Measurements from ENCODE around the gene THRB.

THRB gene

DNA sequence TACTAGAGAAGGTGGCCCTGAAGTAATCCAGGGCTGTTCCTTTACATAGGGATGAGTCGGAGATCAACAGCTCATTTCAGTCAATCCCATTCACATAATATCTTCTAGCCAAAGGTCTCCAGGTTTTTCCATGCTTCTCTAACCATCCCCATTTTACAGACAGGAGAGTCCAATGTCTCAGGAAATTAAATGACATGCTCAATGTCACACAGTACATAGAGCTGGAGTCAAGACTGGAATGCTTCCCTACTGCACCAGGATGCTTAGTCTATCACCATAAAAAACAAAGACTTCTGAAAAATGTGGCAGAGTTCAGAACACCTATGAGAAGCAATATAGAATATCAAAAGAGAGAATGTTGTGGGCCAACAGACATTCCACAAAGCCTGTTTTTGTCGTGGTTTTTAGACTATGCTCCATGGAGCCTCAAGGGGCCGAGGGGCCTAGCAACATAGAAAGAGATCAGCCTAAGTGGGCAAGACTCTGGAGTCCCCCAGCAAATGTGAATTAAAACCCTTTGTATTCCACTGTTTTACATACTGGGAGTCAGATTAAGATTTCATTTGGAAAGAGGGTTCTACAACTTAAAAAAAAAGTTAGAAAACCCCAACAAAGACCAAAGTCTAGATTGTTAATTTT lies 122.0 kb downstream of the THRB start:
- no peak for DNase-seq
- H3K36me3 Mint-ChIP-seq, result peaks cover 0 to 3% of the 10 kb centered on the region in 2 donors
- peaks cover 0 to 2% of the 10 kb centered on the region in 2 donors for H3K4me1 Mint-ChIP-seq
- peaks cover 0 to 1% of the 10 kb centered on the region in 2 donors for H3K9me3 Mint-ChIP-seq
- ATAC-seq (replicated peaks), result no peak
- H3K4me3 Mint-ChIP-seq, result no peak overlapping the region
- no peak overlapping the region for H3K27ac Mint-ChIP-seq
- H3K27me3 Mint-ChIP-seq, result no peaks in the 10 kb centered on the region

DNA sequence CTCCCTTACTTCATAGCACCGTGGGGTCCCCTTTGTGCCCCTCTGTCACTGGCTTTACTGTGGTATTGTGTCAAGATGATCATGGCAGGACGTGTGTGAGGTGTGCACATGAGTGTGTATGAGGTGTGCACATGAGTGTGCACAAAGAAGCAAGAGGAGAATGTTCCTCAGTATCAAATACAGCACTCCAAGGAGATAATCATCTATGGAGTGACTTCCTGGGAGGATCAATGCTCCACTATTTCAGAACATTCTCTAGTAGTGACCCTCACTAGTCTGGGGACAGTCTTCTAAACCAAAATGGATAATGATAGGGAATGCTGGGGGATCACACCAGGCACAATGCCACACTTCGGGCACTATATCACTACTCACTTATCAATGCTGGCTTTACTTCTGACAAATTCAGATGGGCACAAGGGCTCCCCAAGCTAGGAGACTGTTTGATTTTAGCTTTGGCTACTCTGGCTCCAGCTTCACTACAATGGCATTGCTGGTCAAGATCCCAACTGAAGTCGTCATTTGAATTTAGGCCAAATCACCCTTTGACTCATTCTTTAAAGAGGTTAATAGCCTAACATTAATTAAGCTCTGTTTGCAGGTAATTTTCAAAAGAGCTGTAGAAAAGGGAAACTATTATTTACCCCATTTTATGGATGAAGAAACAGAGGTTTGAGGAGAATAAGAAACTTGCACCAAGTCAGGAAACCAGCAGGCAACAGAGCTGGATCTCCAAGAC lies 124.1 kb downstream of the THRB start:
- H3K36me3 Mint-ChIP-seq, result no peaks in the 10 kb centered on the region
- no peak overlapping the region for H3K27ac Mint-ChIP-seq
- H3K9me3 Mint-ChIP-seq, result peaks cover 0 to 1% of the 10 kb centered on the region in 2 donors
- no peak overlapping the region for H3K4me3 Mint-ChIP-seq
- no peaks in the 10 kb centered on the region for H3K27me3 Mint-ChIP-seq
- DNase-seq (no peak), ATAC-seq (replicated peaks) (no peak)
- H3K4me1 Mint-ChIP-seq, result peaks cover 0 to 2% of the 10 kb centered on the region in 2 donors

DNA sequence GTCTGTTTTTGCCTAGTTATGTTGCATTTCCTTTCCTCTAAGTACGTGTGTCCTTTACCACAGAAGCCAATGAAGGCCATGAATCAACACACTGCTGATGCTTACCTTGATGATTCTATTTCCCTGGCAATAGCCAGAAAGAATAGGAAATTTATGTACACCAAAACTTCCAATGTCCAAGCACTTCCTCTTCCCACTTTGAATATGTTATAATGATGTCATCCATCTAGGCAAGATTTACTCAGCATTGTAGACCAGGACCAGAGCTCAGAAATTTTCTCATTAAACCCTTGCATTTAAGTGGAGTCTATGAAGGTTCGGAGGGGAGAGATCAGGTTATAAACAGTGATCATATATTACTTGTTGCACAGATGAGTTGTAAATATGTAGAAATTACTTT lies 126.0 kb downstream of the THRB start:
- Mint-ChIP-seq H3K27ac (no peak overlapping the region), H3K4me1 (peaks cover 2 to 4% of the 10 kb centered on the region in 2 donors), H3K4me3 (no peak overlapping the region), H3K9me3 (peaks cover 0 to 1% of the 10 kb centered on the region in 2 donors), H3K27me3 (no peaks in the 10 kb centered on the region), H3K36me3 (no peaks in the 10 kb centered on the region)
- DNase-seq, result no peak
- no peak for ATAC-seq (replicated peaks)

DNA sequence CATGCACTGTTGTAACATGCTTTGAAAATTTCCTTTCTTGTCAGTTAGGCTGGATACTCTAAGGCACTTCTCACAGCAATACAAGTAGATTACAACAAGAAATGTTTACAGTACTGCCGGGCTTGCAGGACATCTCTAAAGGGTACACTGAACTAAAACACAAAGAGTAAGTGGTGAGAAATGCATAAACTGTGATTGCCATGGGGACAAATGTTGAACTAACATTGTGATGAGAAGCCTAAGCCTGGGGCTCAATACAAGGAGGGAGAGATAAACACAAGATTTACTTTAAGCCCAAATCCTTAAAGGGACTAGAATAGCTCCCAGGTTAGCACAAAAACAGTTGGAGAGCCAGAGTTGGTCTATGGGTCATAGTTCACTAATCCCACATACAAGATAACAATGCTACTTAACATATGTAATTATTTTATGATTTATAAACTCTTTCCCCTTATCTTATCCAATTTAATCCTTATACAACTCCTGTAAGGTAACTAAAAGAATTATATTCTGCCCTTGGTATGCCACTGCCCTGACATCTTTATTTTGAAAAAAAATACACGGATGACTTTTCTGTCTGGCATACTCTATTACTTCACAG lies 126.9 kb downstream of the THRB start:
- H3K27ac Mint-ChIP-seq, result no peak overlapping the region
- no peaks in the 10 kb centered on the region for H3K36me3 Mint-ChIP-seq
- no peak overlapping the region for H3K4me3 Mint-ChIP-seq
- peaks cover 0 to 1% of the 10 kb centered on the region in 2 donors for H3K9me3 Mint-ChIP-seq
- DNase-seq, result no peak
- no peak for ATAC-seq (replicated peaks)
- no peaks in the 10 kb centered on the region for H3K27me3 Mint-ChIP-seq
- H3K4me1 Mint-ChIP-seq, result peaks cover 2 to 4% of the 10 kb centered on the region in 2 donors

DNA sequence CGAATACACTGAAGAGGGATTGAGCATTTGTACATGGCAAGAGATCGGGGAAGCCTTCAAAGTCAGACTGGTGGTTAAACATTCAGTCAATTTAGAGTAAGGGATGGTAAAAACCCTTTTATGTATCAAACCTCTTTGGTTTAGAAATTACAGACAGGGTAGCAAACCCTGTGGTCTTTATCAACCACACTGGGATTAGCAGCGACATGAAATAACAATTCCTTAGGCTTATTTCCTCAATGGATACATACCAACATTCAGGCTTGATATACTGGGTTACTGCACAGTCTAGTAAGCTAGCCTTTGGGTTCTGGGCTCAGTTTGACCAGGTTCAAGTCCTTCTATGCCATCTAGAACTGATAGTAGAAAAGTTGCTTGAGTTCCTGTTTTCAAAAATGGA lies 127.4 kb downstream of the THRB start:
- no peak overlapping the region for H3K4me3 Mint-ChIP-seq
- ATAC-seq (replicated peaks), result no peak

DNA sequence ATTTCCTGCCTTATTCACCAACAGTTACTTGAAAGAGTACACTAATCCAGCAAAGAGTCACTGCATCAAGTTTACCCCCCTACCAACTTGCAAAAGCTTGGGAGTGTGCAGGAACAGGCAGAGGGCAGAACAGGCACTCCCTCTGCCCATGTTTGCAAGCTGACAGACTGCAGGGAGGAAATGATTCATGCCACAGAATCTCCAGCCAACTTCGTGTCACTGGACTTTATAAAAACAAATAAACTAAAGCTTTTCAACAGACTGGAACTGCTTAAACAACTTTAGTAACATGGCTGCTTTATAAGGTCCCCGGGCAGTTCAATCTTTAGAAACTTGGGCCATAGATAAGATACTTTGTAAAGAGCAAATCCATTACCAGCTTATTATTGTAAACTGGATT lies 129.5 kb downstream of the THRB start:
- Mint-ChIP-seq H3K9me3 (peaks cover 0 to 1% of the 10 kb centered on the region in 2 donors), H3K36me3 (no peaks in the 10 kb centered on the region), H3K27me3 (no peaks in the 10 kb centered on the region), H3K27ac (no peak overlapping the region), H3K4me1 (peaks cover 2 to 4% of the 10 kb centered on the region in 2 donors), H3K4me3 (no peak overlapping the region)
- ATAC-seq (replicated peaks) (no peak), DNase-seq (no peak)

More for the DNA sequence above, 127.4 kb downstream of the THRB start:
- Mint-ChIP-seq H3K9me3 (peaks cover 0 to 1% of the 10 kb centered on the region in 2 donors), H3K36me3 (no peaks in the 10 kb centered on the region), H3K27me3 (no peaks in the 10 kb centered on the region), H3K4me1 (peaks cover 2 to 4% of the 10 kb centered on the region in 2 donors), H3K27ac (no peak overlapping the region)
- DNase-seq, result no peak

DNA sequence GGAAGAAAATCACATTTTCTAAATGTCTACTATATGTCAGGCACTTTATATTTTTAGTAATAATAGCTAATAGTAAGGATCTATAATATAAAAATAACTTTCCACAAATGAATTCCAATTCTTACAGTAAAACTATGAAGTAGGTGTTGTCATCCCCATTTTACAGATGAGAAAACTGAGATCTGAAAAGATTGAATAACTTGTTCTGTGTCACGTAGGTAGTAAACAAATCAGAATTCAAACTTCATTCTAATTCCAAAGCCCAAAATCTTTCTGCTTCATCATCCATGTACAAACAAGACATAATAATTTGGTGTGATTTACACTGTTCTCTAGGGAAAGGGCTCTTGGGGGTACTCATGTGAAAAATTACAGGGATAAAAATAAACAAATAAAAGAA lies 130.3 kb downstream of the THRB start:
- Mint-ChIP-seq H3K36me3 (no peaks in the 10 kb centered on the region), H3K27me3 (no peaks in the 10 kb centered on the region), H3K4me1 (peaks cover 2 to 4% of the 10 kb centered on the region in 2 donors), H3K9me3 (no peaks in the 10 kb centered on the region), H3K4me3 (no peak overlapping the region), H3K27ac (no peak overlapping the region)
- no peak for ATAC-seq (replicated peaks)
- DNase-seq, result no peak

DNA sequence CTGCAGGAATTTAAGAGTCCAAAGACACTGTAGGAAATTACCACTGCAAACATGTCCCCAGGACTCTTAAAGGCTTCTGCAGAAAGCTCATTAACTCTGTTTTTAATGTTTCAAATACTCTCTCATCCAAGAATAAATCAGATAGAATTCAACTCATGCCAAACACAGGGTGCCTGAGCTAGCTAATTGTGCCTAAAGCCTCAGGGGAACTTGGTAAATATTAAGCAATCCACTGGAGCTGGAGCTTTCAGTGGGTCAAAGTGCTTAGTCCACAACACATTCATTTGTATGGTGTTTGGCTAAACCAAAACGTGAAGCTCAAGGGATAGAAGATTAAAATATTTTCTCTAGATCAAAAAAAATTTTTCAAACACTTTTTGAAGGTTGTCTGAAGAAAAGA lies 131.4 kb downstream of the THRB start:
- no peaks in the 10 kb centered on the region for H3K9me3 Mint-ChIP-seq
- no peak overlapping the region for H3K4me3 Mint-ChIP-seq
- no peak for DNase-seq
- no peaks in the 10 kb centered on the region for H3K27me3 Mint-ChIP-seq
- H3K4me1 Mint-ChIP-seq, result peaks cover 0 to 4% of the 10 kb centered on the region in 2 donors
- ATAC-seq (replicated peaks), result no peak
- H3K27ac Mint-ChIP-seq, result no peak overlapping the region
- H3K36me3 Mint-ChIP-seq, result no peaks in the 10 kb centered on the region

DNA sequence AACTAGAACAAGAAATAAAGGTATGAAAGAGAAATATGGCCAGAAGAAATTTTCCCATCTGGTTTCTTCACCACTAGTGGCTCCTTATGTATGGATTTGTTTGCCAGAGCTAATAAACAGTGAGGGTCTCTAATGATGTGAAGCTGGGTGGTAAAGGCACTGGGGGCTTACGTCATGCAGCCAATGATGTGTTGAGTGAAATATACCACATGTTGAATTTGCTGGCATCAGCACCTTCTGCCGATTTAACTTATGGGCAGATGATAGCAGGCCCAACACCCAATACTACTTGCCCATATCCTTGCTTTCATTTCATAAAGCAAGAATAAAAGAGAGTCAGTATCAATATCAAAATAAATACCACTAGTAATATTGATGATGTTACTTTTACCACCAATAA lies 133.0 kb downstream of the THRB start:
- Mint-ChIP-seq H3K27ac (no peak overlapping the region), H3K9me3 (no peaks in the 10 kb centered on the region)
- no peak for DNase-seq

DNA sequence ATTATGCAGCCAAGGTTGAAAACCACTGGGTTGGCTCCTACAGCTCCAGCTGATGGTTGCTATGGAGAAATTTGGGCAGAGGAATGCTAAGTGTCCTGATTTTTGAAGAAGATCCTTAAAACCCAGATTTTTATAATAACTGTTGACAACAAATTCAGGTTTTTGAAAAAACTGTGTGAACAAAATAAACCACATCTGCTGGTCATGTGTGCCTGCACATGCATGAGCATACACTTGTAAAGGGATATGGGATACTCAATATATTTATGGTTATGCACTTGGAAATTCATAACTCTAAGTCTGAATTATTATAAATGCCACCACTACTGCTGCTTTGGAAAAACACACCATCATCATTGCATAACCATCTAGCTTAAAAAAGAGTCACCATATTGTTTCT lies 133.7 kb downstream of the THRB start:
- no peaks in the 10 kb centered on the region for H3K27me3 Mint-ChIP-seq
- no peak for DNase-seq
- H3K9me3 Mint-ChIP-seq, result no peaks in the 10 kb centered on the region
- peaks cover 0 to 4% of the 10 kb centered on the region in 2 donors for H3K4me1 Mint-ChIP-seq
- H3K27ac Mint-ChIP-seq, result no peak overlapping the region
- H3K36me3 Mint-ChIP-seq, result no peaks in the 10 kb centered on the region
- no peak for ATAC-seq (replicated peaks)
- no peak overlapping the region for H3K4me3 Mint-ChIP-seq

More for the DNA sequence above, 133.0 kb downstream of the THRB start:
- Mint-ChIP-seq H3K27me3 (no peaks in the 10 kb centered on the region), H3K4me1 (peaks cover 0 to 4% of the 10 kb centered on the region in 2 donors), H3K4me3 (no peak overlapping the region), H3K36me3 (no peaks in the 10 kb centered on the region)
- no peak for ATAC-seq (replicated peaks)

DNA sequence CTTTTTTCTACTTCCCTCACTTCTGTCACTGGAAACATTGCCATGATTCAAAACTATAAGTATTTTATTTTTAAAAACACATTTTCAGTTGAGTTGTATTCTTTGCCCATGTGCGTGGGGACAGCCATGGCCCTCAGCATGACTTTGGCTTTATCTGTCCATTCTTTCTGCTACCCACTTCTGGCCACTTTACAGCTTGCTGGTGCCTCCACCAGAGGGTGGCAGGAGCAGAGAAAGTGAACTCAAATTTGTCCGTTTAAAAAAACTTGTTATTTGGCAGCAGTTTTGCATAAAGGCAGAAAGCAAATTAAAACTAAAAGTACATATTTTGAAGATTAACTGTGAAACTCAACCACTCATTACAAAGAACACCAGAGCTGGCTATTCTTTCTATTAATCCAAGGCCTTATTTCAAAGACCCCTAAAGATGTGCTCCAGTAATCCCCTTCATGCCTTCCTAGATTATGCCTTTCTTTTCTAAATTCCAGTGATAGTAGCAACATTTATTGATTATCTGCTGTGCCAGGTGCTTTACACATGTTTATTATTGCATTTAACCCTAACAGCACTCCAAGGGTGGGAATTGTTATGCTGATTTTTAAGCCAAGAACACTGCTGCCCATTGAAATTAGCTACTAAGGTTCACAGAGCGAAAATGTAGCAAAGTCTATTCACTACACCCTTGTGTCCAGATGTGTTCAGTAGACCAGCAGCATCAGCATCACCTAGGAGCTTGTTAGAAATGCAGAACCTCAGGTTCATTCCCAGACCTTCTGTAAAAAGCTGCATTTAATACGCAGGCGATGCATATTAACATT lies 134.8 kb downstream of the THRB start:
- Mint-ChIP-seq H3K36me3 (no peaks in the 10 kb centered on the region), H3K27me3 (no peaks in the 10 kb centered on the region), H3K4me1 (no peaks in the 10 kb centered on the region), H3K4me3 (no peak overlapping the region), H3K9me3 (no peaks in the 10 kb centered on the region), H3K27ac (no peak overlapping the region)
- ATAC-seq (replicated peaks), result no peak
- DNase-seq, result no peak

DNA sequence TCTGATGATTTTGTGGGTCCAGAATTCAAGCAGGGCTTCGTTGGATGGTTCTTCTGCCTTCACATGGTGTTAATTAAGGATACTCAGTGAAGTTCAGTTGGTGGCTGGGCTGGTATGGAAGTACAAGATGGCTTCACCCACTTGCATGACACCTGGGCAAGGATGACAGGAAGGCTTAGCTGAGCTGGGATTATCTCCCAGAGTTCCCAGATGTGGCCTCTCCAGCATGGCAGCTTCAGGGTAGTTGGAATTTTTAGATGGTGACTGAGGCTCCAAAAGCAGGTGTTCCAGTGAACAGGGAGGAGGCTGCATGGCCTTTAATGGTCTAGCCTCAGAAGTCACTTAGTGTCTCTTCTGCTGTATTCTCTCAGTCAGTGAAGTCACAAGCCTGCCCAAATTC lies 135.5 kb downstream of the THRB start:
- no peak for ATAC-seq (replicated peaks)
- DNase-seq, result no peak
- Mint-ChIP-seq H3K27me3 (no peaks in the 10 kb centered on the region), H3K4me3 (no peak overlapping the region), H3K27ac (no peak overlapping the region), H3K36me3 (no peaks in the 10 kb centered on the region), H3K9me3 (peaks cover 0 to 1% of the 10 kb centered on the region in 2 donors), H3K4me1 (no peaks in the 10 kb centered on the region)

DNA sequence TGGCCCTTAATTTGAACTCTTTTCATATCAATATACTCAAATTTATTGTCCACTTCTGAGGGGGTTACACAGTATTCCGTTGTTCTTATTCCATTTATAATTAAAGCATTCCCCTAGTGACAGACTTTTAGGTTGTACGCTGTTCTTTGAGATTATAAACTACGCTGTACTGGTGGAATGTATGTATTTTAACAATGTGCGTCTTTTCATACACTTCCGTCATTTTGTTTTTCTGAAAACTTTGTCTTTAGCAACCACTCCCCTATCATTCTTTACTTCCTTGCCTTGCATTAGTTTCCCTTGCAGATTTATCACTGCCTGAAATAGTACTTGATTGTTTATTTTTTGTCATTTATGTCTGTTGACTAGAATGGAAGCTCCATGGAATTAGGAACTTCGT lies 137.0 kb downstream of the THRB start:
- H3K27me3 Mint-ChIP-seq, result no peaks in the 10 kb centered on the region
- ATAC-seq (replicated peaks), result no peak
- H3K4me1 Mint-ChIP-seq, result no peaks in the 10 kb centered on the region

DNA sequence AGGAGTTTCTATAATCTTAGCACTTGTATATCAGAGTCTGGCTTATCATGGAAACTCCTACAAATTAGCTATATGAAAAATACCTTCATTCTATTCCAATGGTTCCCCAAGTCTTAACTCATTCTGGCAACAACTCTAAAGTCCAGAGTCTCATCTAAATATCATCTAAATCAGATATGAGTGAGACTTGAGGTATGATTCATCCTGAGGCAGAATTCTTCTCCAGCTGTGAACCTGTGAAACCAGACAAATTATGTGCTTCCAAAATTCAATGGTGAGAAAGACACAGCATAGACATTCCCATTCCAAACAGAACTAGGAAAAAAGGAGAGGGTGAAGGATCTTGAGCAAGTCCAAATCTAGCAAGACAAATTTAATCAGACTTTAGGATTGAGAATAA lies 138.8 kb downstream of the THRB start:
- Mint-ChIP-seq H3K4me3 (no peak overlapping the region), H3K4me1 (no peaks in the 10 kb centered on the region), H3K36me3 (no peaks in the 10 kb centered on the region), H3K27me3 (no peaks in the 10 kb centered on the region), H3K27ac (no peak overlapping the region), H3K9me3 (peaks cover 0 to 1% of the 10 kb centered on the region in 2 donors)
- no peak for DNase-seq
- no peak for ATAC-seq (replicated peaks)

More for the DNA sequence above, 137.0 kb downstream of the THRB start:
- DNase-seq, result no peak
- no peak overlapping the region for H3K4me3 Mint-ChIP-seq
- peaks cover 0 to 1% of the 10 kb centered on the region in 2 donors for H3K9me3 Mint-ChIP-seq
- no peaks in the 10 kb centered on the region for H3K36me3 Mint-ChIP-seq
- no peak overlapping the region for H3K27ac Mint-ChIP-seq

Data from stimulated activated naive B cell treated with anti-CD40 and anti-IgM and Interleukin-4, amounts not matched to agents 10 μg/mL and 1 μg/mL and 100 μg/mL, for 72 hours (primary cell).